IPS DF 6.9 (cell line): ENCODE measurements around the gene PTH2R.
"Not testable (repeated sequence)": the region's sequence is repeated elsewhere in the genome, so short reads cannot be mapped to it uniquely, and the experiment has no call there.

ENCODE experiments used
- DNase-seq: peaks from one replicate; pipeline ENCODE4 v3.0.0-alpha.2; 2013; ENCODE audit warnings: low read depth, low spot score
- H3K27ac ChIP-seq: one replicate; pipeline ENCODE4 v1.5.1; 2013; ENCODE audit warnings: low read length, control low read depth
- H3K27me3 ChIP-seq: 2 replicates; pipeline ENCODE4 v1.6.1; 2013; ENCODE audit warnings: mild to moderate bottlenecking, low read length; ENCODE audit not compliant: control insufficient read depth, insufficient read depth
- H3K36me3 ChIP-seq: 2 replicates; pipeline ENCODE4 v1.6.1; 2013; ENCODE audit warnings: low read length; ENCODE audit not compliant: control insufficient read depth, insufficient read depth
- H3K4me1 ChIP-seq: 2 replicates; pipeline ENCODE4 v1.6.1; 2013; ENCODE audit warnings: low read length; ENCODE audit not compliant: control insufficient read depth, insufficient read depth
- H3K4me3 ChIP-seq: 2 replicates; pipeline ENCODE4 v1.5.1; 2013; ENCODE audit warnings: mild to moderate bottlenecking, low read length
- H3K9me3 ChIP-seq: 2 replicates; pipeline ENCODE4 v1.6.1; 2013; ENCODE audit warnings: low read length, inconsistent platforms; ENCODE audit not compliant: control insufficient read depth, insufficient read depth
- WGBS: extraction: QIAGEN DNeasy Blood & Tissue Kit; methylation state at CpG from one replicate; pipeline ENCODE4 v1.1.7; 2013; ENCODE audit warnings: mixed read lengths, missing lambda C conversion rate; ENCODE audit not compliant: insufficient read length, insufficient coverage; 5-methylcytosine and 5-hydroxymethylcytosine counted together

The PTH2R gene

DNA sequence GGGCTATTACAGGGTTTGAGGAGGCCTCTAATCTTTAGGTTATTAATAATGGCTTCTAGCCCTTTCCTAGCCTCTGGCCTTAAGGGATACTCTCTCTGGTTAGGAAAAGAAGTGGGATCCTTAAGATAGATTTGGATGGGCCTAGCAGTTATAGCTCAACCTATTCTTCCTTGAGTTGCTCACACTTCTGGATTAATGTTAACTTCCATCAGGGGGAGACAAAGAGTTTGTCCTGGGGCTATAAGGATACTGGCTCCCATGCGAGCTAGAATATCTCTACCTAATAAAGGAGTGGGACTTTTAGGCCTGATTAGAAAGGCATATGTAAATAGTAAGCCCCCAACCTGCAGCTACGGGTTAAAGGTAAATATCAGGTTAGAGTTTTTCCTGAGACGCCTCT lies 14.3 kb upstream of the PTH2R start:
- Histone ChIP-seq H3K4me3 (no peak overlapping the region), H3K27me3 (no peaks in the 10 kb centered on the region), H3K27ac (no peak overlapping the region), H3K4me1 (no peaks in the 10 kb centered on the region), H3K36me3 (no peaks in the 10 kb centered on the region), H3K9me3 (no peaks in the 10 kb centered on the region; the same call in 1 of the 2 replicates)
- no CpG with 5 or more reads among the region's 3 CpGs for WGBS
- DNase-seq: no peak

DNA sequence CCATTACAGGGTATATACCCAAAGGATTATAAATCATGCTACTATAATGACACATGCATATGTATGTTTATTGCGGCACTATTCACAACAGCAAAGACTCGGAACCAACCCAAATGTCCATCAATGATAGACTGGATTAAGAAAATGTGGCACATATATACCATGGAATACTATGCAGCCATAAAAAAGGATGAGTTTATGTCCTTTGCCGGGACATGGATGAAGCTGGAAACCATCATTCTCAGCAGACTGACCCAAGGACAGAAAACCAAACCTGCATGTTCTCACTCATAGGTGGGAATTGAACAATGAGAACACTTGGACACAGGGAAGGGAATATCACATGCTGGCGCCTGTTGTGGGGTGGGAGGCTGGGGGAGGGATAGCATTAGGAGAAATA lies 9.8 kb upstream of the PTH2R start:
- not testable (repeated sequence) for H3K27ac ChIP-seq, H3K9me3 ChIP-seq, H3K36me3 ChIP-seq, H3K4me1 ChIP-seq, H3K4me3 ChIP-seq, DNase-seq, H3K27me3 ChIP-seq
- no CpG with 5 or more reads among the region's 4 CpGs for WGBS

DNA sequence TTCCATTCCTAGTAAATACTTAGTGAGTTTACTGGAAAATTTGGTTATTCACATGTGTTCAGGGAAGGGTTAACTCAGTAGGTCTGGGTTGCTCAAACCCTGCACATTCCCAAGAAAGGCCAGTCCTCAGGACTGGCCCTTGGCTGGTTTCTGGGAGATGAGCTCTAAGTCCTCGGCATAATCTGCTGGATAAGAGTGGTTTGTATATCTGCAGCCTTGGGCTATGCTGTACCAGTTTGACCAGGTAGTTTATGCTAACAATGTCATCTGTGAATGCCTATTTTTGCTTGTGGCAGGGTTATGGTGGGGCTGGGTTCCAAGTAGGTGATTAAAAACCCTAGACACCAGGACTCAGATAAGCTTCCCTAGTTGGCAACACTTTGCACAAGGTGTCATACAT lies 7.4 kb upstream of the PTH2R start:
- DNase-seq: no peak
- H3K27ac ChIP-seq: no peak overlapping the region
- H3K36me3 ChIP-seq: no peaks in the 10 kb centered on the region
- no CpG with 5 or more reads among the region's 1 CpG for WGBS
- no peaks in the 10 kb centered on the region; the same call in 1 of the 2 replicates for H3K27me3 ChIP-seq
- no peaks in the 10 kb centered on the region for H3K9me3 ChIP-seq
- no peaks in the 10 kb centered on the region for H3K4me1 ChIP-seq
- no peak overlapping the region for H3K4me3 ChIP-seq

DNA sequence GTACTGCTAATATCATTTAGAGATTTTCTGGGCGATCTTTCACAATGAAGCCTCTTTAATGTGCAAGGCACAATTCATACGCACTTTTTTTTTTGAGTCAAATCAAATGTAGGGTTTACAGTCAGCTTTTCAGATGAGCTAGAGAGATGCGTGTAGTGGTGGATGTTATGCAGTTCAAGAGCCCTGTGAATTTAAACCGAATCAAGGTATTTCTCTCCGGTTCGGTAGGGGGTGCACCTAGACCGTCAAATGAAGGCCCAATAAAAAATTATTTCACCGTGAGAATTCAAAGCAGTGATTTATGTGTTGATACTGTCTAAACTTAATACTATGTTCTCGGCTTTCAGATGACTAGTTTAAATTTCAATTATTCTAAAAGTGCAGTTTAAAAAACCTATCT lies 1.1 kb downstream of the PTH2R start:
- H3K9me3 ChIP-seq: no peaks in the 10 kb centered on the region
- no peaks in the 10 kb centered on the region for H3K4me1 ChIP-seq
- WGBS: no CpG with 5 or more reads among the region's 9 CpGs
- no peak overlapping the region for H3K27ac ChIP-seq
- no peaks in the 10 kb centered on the region for H3K36me3 ChIP-seq
- peaks cover 16% of the 10 kb centered on the region; the same call in 1 of the 2 replicates for H3K27me3 ChIP-seq
- no peak for DNase-seq
- H3K4me3 ChIP-seq: no peak overlapping the region

DNA sequence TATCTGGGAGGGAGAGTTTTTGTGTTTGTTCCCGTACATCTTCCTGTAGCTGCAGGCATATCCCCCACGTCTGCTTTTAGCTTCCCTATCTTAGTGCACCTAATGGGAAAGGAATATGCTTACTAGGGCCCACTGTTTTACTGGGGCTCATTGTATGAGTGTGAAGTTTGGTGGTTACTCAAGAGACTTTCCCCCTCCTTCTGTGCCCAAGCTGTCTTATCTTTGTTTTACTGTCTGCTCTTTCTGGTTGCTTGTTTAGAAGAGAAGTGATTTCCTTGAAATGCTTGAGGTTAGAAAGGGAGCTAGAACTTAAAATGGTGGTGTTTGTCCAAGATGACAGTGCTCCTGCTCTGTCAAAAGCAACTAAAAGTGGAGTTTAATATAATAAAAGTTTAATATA lies 7.3 kb downstream of the PTH2R start:
- DNase-seq: no peak
- no CpG with 5 or more reads among the region's 2 CpGs for WGBS
- Histone ChIP-seq H3K27ac (no peak overlapping the region), H3K9me3 (no peaks in the 10 kb centered on the region; the same call in 1 of the 2 replicates), H3K4me1 (no peaks in the 10 kb centered on the region), H3K36me3 (no peaks in the 10 kb centered on the region), H3K4me3 (no peak overlapping the region), H3K27me3 (no peaks in the 10 kb centered on the region)

DNA sequence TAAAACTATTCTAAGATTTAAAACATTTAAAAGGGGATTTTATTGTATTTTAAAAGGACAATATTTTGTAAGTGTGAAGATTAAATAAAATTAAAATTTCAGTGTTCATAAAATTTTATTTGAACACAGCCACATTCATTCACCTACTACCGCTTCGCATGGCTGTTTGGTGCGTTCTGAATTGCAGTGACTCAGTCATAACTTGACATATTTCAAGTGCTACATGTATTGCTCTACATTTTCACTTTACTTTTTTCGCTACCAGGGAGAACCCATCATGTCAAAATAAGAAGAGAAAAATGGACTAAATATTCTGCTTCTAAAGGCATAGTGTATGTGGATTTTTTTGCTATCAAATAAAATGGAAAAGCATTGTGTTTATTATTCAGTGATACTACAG lies 8.7 kb downstream of the PTH2R start:
- Histone ChIP-seq H3K27me3 (no peaks in the 10 kb centered on the region), H3K4me1 (no peaks in the 10 kb centered on the region), H3K9me3 (no peaks in the 10 kb centered on the region; the same call in 1 of the 2 replicates), H3K36me3 (no peaks in the 10 kb centered on the region), H3K4me3 (no peak overlapping the region), H3K27ac (no peak overlapping the region)
- WGBS: no CpG with 5 or more reads among the region's 4 CpGs
- DNase-seq: no peak

DNA sequence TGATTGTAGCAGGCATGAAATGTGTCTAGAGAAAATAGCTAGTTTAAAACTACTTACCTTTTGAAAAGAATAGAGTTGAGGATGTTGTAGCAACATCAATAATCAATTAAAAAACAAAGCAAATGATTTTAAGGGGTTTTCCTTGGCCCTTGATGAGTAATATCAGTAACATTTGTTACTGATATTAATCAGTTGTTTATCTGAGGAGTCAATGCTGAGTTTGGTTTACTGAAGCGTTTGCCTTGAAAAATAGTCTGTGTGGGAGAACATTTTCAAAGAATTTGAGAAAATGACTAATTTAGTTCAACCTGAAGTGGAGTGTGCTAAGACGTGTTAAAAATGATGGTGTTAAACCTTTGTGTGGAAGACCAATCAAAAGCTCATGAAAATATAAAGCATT lies 9.3 kb downstream of the PTH2R start:
- Histone ChIP-seq H3K27me3 (no peaks in the 10 kb centered on the region), H3K4me3 (no peak overlapping the region)

DNA sequence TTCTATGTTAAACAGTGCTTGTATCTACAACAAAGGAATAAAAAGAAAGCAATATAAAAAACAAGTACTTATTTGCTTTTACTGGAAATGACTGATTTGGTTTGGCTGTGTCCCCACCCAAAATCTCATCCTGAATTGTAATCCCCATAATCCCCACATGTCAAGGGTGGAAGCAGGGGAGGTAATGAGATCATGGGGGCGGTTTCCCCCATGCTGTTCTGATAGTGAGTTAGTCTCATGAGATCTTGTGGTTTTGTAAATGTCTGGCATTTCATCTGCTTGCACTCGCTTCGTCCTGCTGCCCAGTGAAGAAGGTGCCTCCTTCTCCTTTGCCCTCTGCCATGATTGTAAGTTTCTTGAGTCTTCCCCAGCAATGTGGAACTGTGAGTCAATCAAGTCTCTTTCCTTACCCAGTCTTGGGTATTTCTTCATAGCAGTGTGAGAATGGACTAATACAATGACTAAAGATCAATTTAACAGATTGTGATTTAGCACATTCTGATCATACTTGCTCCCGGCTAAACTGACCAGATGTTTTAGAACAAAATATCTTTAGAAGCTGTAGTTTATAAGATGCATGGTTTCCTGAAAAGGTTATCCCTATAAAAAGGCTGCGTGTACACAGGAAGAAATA lies 19.9 kb downstream of the PTH2R start:
- no peak overlapping the region for H3K4me3 ChIP-seq
- H3K36me3 ChIP-seq: no peaks in the 10 kb centered on the region
- no peak for DNase-seq
- H3K27ac ChIP-seq: no peak overlapping the region
- WGBS: no CpG with 5 or more reads among the region's 5 CpGs
- H3K9me3 ChIP-seq: no peaks in the 10 kb centered on the region
- H3K4me1 ChIP-seq: no peaks in the 10 kb centered on the region
- no peaks in the 10 kb centered on the region for H3K27me3 ChIP-seq

More for the DNA sequence above, 9.3 kb downstream of the PTH2R start:
- no peaks in the 10 kb centered on the region for H3K36me3 ChIP-seq
- DNase-seq: no peak
- H3K9me3 ChIP-seq: no peaks in the 10 kb centered on the region; the same call in 1 of the 2 replicates
- H3K27ac ChIP-seq: no peak overlapping the region
- H3K4me1 ChIP-seq: no peaks in the 10 kb centered on the region
- no CpG with 5 or more reads among the region's 2 CpGs for WGBS

DNA sequence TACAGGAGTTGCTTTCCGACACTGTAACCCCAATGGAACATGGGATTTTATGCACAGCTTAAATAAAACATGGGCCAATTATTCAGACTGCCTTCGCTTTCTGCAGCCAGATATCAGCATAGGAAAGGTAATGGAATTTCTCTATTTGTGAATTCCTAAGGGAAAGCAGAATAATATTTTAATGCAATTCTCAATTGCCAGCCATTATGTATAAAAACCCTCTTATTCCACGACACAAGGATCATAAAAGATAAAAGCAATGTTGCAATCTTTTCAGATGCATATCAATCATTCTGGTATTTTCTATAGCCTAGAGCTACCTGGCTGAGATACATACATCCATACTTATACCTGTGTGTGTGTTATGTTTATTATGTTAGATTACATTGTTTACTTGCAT lies 31.2 kb downstream of the PTH2R start:
- Histone ChIP-seq H3K27me3 (no peaks in the 10 kb centered on the region), H3K27ac (no peak overlapping the region), H3K4me1 (no peaks in the 10 kb centered on the region), H3K36me3 (no peaks in the 10 kb centered on the region), H3K4me3 (no peak overlapping the region), H3K9me3 (no peaks in the 10 kb centered on the region)
- no peak for DNase-seq
- WGBS: no CpG with 5 or more reads among the region's 3 CpGs

DNA sequence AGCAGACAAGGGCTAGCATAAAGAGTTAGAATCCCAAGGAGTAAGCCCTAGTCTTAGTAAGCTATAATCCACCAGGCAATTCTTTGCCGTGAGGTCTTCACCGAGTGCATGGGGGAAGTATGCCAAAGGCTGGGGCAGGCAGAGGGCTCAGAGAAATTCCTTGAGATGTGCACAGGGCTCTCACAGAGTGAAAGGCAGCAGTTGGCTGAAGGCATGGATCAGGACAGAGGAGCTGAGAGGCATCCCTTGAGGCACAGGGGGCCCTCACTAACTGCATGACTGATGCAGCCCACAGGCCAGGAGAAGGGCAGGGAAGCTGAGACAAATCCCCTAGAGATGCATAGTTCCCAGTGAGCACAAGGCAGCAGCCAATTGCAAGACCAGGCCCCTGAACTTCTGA lies 34.1 kb downstream of the PTH2R start:
- no peak for DNase-seq
- H3K27me3 ChIP-seq: no peaks in the 10 kb centered on the region
- no peaks in the 10 kb centered on the region for H3K36me3 ChIP-seq
- H3K4me3 ChIP-seq: no peak overlapping the region
- WGBS: no CpG with 5 or more reads among the region's 2 CpGs
- H3K27ac ChIP-seq: no peak overlapping the region
- no peaks in the 10 kb centered on the region for H3K4me1 ChIP-seq
- no peaks in the 10 kb centered on the region for H3K9me3 ChIP-seq

DNA sequence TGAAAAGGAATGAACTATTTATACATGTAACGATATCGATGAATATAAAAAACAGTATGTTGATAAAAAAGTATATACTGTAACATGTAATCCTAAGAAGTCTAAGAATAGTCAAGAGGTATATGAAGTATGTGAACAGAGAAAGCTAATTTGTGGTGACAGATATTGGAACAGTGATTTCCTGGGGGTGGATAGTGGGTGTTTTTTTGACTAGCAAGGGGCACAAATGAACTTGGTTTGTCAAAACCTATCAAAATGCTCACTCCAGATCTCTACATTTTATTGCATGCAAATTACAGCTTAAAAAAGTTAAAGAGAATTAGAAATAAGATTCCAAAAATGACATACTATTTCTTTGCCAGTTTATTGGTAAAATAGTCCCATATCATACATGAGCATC lies 35.4 kb downstream of the PTH2R start:
- no peak for DNase-seq
- no peaks in the 10 kb centered on the region for H3K27me3 ChIP-seq
- no peak overlapping the region for H3K27ac ChIP-seq
- 100% methylated on average over 2 of the region's 2 CpGs for WGBS
- no peaks in the 10 kb centered on the region for H3K36me3 ChIP-seq
- no peaks in the 10 kb centered on the region for H3K4me1 ChIP-seq
- no peak overlapping the region for H3K4me3 ChIP-seq
- no peaks in the 10 kb centered on the region for H3K9me3 ChIP-seq
